ENCODE measurements around the gene ATP6V0A1.
A peak's percentile ranks its signal among the peaks of the same experiment; 100 is the strongest.

ATP6V0A1 gene

GRCh38 chr17:42421507-42422338 is 37.0 kb upstream of the ATP6V0A1 start:
- Histone ChIP-seq H3K27me3 (ENCODE audit: control insufficient read depth, insufficient read depth, low read length) (peaks cover 27% of the 10 kb centered on the region), H3K27ac (ENCODE audit: low read depth, low read length) (peak overlapping the region; percentile 46), H3K4me1 (ENCODE audit: control insufficient read depth, insufficient read depth, low read length) (peaks cover 20% of the 10 kb centered on the region), H3K9me3 (ENCODE audit: control insufficient read depth, insufficient read depth, low read length) (no peaks in the 10 kb centered on the region), H3K9ac (ENCODE audit: low read depth, low read length) (peak overlapping the region; percentile 49; the same call in 1 of the 2 replicates), H3K36me3 (ENCODE audit: control insufficient read depth, insufficient read depth, low read length) (no peaks in the 10 kb centered on the region), H3K4me3 (ENCODE audit: low read depth, low read length) (peak overlapping the region; percentile 79)

- Histone ChIP-seq H3K4me1 (ENCODE audit: control insufficient read depth, insufficient read depth, low read length) (peaks cover 20% of the 10 kb centered on the region), H3K27ac (ENCODE audit: low read depth, low read length) (peak overlapping the region; percentile 51), H3K27me3 (ENCODE audit: control insufficient read depth, insufficient read depth, low read length) (peaks cover 27% of the 10 kb centered on the region), H3K9ac (ENCODE audit: low read depth, low read length) (peak overlapping the region; percentile 59), H3K36me3 (ENCODE audit: control insufficient read depth, insufficient read depth, low read length) (no peaks in the 10 kb centered on the region), H3K4me3 (ENCODE audit: low read depth, low read length) (peak overlapping the region; percentile 79), H3K9me3 (ENCODE audit: control insufficient read depth, insufficient read depth, low read length) (no peaks in the 10 kb centered on the region)
Measured at GRCh38 chr17:42422412-42422957, 36.2 kb upstream of the ATP6V0A1 start.

GRCh38 chr17:42422958-42423712 is 35.5 kb upstream of the ATP6V0A1 start, which contains the start of gene CAVIN1:
CAVIN1 (minus strand) TSS chr17:42423256; CDS start chr17:42423097, 159 bp downstream.
- peaks cover 27% of the 10 kb centered on the region for H3K27me3 ChIP-seq (ENCODE audit: control insufficient read depth, insufficient read depth, low read length)
- H3K9me3 ChIP-seq (ENCODE audit: control insufficient read depth, insufficient read depth, low read length): no peaks in the 10 kb centered on the region
- H3K27ac ChIP-seq (ENCODE audit: low read depth, low read length): peak within 1 kb of the TSS; percentile 82
- H3K4me1 ChIP-seq (ENCODE audit: control insufficient read depth, insufficient read depth, low read length): peaks cover 20% of the 10 kb centered on the region
- no peaks in the 10 kb centered on the region for H3K36me3 ChIP-seq (ENCODE audit: control insufficient read depth, insufficient read depth, low read length)
- peak within 1 kb of the TSS; percentile 79 for H3K4me3 ChIP-seq (ENCODE audit: low read depth, low read length)
- peak within 1 kb of the TSS; percentile 59 for H3K9ac ChIP-seq (ENCODE audit: low read depth, low read length)

- Histone ChIP-seq H3K9ac (ENCODE audit: low read depth, low read length) (no peak overlapping the region), H3K9me3 (ENCODE audit: control insufficient read depth, insufficient read depth, low read length) (no peaks in the 10 kb centered on the region), H3K4me3 (ENCODE audit: low read depth, low read length) (peak overlapping the region; percentile 79), H3K27me3 (ENCODE audit: control insufficient read depth, insufficient read depth, low read length) (peaks cover 27% of the 10 kb centered on the region), H3K36me3 (ENCODE audit: control insufficient read depth, insufficient read depth, low read length) (no peaks in the 10 kb centered on the region), H3K4me1 (ENCODE audit: control insufficient read depth, insufficient read depth, low read length) (peaks cover 23% of the 10 kb centered on the region), H3K27ac (ENCODE audit: low read depth, low read length) (peak overlapping the region; percentile 82)
Measured at GRCh38 chr17:42423766-42424165, 34.9 kb upstream of the ATP6V0A1 start.

DNA sequence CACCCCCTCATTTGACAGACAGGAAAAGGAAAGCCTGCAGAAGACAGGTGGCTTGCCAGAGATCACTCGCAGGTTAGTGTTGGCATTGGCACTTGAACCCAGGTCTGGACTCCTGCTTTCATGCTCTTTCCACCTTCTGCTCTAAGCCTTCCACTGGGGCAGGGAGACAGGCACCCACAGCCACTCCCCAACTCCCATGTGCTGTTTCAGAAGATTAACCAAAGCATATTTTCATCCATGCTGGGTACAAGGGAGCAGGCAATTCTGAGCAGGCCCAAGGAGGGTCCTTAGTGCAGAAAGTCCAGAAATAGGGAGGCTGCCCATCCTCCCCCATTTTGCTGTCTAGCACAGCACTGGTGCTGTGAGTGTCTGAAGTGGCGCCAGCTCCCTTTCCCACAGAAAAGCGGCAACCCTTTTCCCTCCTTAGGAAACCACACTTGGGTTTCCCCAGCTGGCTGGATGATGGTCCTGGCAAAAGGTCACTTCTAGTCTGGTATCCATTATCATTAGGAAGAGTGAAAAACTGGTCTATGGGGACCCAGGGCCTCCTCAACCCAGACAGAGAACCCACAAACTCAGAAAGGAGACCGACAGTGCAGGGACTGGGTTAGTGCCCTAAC is 33.6 kb upstream of the ATP6V0A1 start:
- peaks cover 22% of the 10 kb centered on the region for H3K4me1 ChIP-seq (ENCODE audit: control insufficient read depth, insufficient read depth, low read length)
- H3K4me3 ChIP-seq (ENCODE audit: low read depth, low read length): no peak overlapping the region
- no peaks in the 10 kb centered on the region for H3K36me3 ChIP-seq (ENCODE audit: control insufficient read depth, insufficient read depth, low read length)
- H3K27ac ChIP-seq (ENCODE audit: low read depth, low read length): no peak overlapping the region
- no peaks in the 10 kb centered on the region for H3K9me3 ChIP-seq (ENCODE audit: control insufficient read depth, insufficient read depth, low read length)
- peaks cover 27% of the 10 kb centered on the region for H3K27me3 ChIP-seq (ENCODE audit: control insufficient read depth, insufficient read depth, low read length)
- H3K9ac ChIP-seq (ENCODE audit: low read depth, low read length): no peak overlapping the region

- peaks cover 19% of the 10 kb centered on the region for H3K4me1 ChIP-seq (ENCODE audit: control insufficient read depth, insufficient read depth, low read length)
- H3K9me3 ChIP-seq (ENCODE audit: control insufficient read depth, insufficient read depth, low read length): no peaks in the 10 kb centered on the region
- H3K36me3 ChIP-seq (ENCODE audit: control insufficient read depth, insufficient read depth, low read length): no peaks in the 10 kb centered on the region
- H3K27ac ChIP-seq (ENCODE audit: low read depth, low read length): peak overlapping the region; percentile 61
- no peaks in the 10 kb centered on the region for H3K27me3 ChIP-seq (ENCODE audit: control insufficient read depth, insufficient read depth, low read length)
- no peak overlapping the region for H3K4me3 ChIP-seq (ENCODE audit: low read depth, low read length)
- no peak overlapping the region for H3K9ac ChIP-seq (ENCODE audit: low read depth, low read length)
Measured at GRCh38 chr17:42428141-42428944, 30.3 kb upstream of the ATP6V0A1 start.

DNA sequence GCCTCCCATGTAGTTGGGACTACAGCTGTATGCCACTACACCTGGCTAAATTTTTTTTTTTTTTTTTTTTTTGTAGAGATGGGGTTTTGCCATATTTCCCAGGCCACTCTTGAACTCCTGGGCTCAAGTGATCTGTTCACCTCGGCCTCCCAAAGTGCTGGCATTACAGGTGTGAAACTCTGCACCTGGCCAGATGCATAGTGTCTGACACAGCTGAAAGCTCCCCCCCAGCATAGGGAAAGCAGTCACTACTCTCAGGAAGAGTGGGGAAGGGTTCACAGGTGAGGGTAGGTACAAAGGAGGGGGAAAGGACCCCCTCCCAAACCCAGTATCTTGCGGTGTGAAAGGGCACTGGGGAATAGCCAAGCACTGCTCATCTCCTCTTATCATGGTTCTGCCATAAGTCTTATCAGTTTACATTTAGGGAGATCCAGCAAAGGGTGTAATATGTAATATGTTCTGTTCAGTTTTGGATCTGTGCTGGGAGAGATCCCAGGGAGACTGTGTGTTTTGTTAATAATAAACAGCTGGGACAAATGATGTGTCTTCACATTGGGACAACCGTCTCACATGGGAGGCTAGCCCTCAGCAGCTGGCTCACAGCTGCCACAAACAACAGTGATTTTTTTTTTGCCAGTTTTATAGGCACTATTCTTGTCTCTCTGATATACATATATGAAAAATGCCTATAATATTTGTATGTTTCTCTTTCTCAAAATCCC is 28.8 kb upstream of the ATP6V0A1 start:
- H3K36me3 ChIP-seq (ENCODE audit: control insufficient read depth, insufficient read depth, low read length): no peaks in the 10 kb centered on the region
- no peak overlapping the region for H3K4me3 ChIP-seq (ENCODE audit: low read depth, low read length)

GRCh38 chr17:42431758-42432161 is 26.9 kb upstream of the ATP6V0A1 start:
- Histone ChIP-seq H3K9me3 (ENCODE audit: control insufficient read depth, insufficient read depth, low read length) (no peaks in the 10 kb centered on the region), H3K27ac (ENCODE audit: low read depth, low read length) (peak overlapping the region; percentile 67), H3K4me1 (ENCODE audit: control insufficient read depth, insufficient read depth, low read length) (peaks cover 13% of the 10 kb centered on the region), H3K4me3 (ENCODE audit: low read depth, low read length) (no peak overlapping the region; the same call in 1 of the 2 replicates), H3K27me3 (ENCODE audit: control insufficient read depth, insufficient read depth, low read length) (no peaks in the 10 kb centered on the region), H3K36me3 (ENCODE audit: control insufficient read depth, insufficient read depth, low read length) (no peaks in the 10 kb centered on the region), H3K9ac (ENCODE audit: low read depth, low read length) (peak overlapping the region; percentile 41; the same call in 1 of the 2 replicates)

More for the DNA sequence above, 28.8 kb upstream of the ATP6V0A1 start:
- no peaks in the 10 kb centered on the region for H3K27me3 ChIP-seq (ENCODE audit: control insufficient read depth, insufficient read depth, low read length)
- peaks cover 13% of the 10 kb centered on the region for H3K4me1 ChIP-seq (ENCODE audit: control insufficient read depth, insufficient read depth, low read length)
- H3K9me3 ChIP-seq (ENCODE audit: control insufficient read depth, insufficient read depth, low read length): no peaks in the 10 kb centered on the region
- H3K9ac ChIP-seq (ENCODE audit: low read depth, low read length): no peak overlapping the region
- H3K27ac ChIP-seq (ENCODE audit: low read depth, low read length): no peak overlapping the region

GRCh38 chr17:42436391-42436790 is 22.3 kb upstream of the ATP6V0A1 start:
- H3K27ac ChIP-seq (ENCODE audit: low read depth, low read length): no peak overlapping the region
- peaks cover 11% of the 10 kb centered on the region for H3K4me1 ChIP-seq (ENCODE audit: control insufficient read depth, insufficient read depth, low read length)
- no peak overlapping the region for H3K4me3 ChIP-seq (ENCODE audit: low read depth, low read length)
- no peaks in the 10 kb centered on the region for H3K9me3 ChIP-seq (ENCODE audit: control insufficient read depth, insufficient read depth, low read length)
- no peaks in the 10 kb centered on the region for H3K27me3 ChIP-seq (ENCODE audit: control insufficient read depth, insufficient read depth, low read length)
- H3K9ac ChIP-seq (ENCODE audit: low read depth, low read length): no peak overlapping the region
- H3K36me3 ChIP-seq (ENCODE audit: control insufficient read depth, insufficient read depth, low read length): no peaks in the 10 kb centered on the region

Measured in HUES48 (cell line).